GM19438 (cell line): Measurements from ENCODE around the gene HAO1.
A peak's percentile ranks its signal among the peaks of the same experiment; 100 is the strongest.

Source experiments
- ATAC-seq: cut with Tn5 transposase; IDR thresholded peaks from one replicate; pipeline ENCODE4 v1.9.1; 2021; ENCODE audit warnings: low read depth; ENCODE audit not compliant: unreplicated experiment

HAO1 gene

GRCh38 chr20:7930343-7930742 is 9.9 kb downstream of the HAO1 start:
- ATAC-seq: no peak

- ATAC-seq: no peak
Measured at GRCh38 chr20:7926767-7927166, 13.5 kb downstream of the HAO1 start.

- ATAC-seq: no peak
Measured at GRCh38 chr20:7926323-7926722, 13.9 kb downstream of the HAO1 start.

GRCh38 chr20:7924692-7925091 is 15.6 kb downstream of the HAO1 start:
- ATAC-seq: no peak

GRCh38 chr20:7916648-7917047 is 23.6 kb downstream of the HAO1 start:
- no peak for ATAC-seq

GRCh38 chr20:7912551-7912950 is 27.7 kb downstream of the HAO1 start:
- no peak for ATAC-seq

- ATAC-seq: no peak
Measured at GRCh38 chr20:7911586-7912330, 28.5 kb downstream of the HAO1 start.

GRCh38 chr20:7908905-7909304 is 31.4 kb downstream of the HAO1 start:
- no peak for ATAC-seq

- ATAC-seq: no peak
Measured at GRCh38 chr20:7903429-7903828, 36.8 kb downstream of the HAO1 start.

GRCh38 chr20:7902879-7903278 is 37.4 kb downstream of the HAO1 start:
- ATAC-seq: no peak

- ATAC-seq: no peak
Measured at GRCh38 chr20:7897781-7898364, 42.4 kb downstream of the HAO1 start.

GRCh38 chr20:7893014-7893730 is 47.1 kb downstream of the HAO1 start:
- ATAC-seq: no peak

GRCh38 chr20:7891705-7892104 is 48.6 kb downstream of the HAO1 start:
- no peak for ATAC-seq

GRCh38 chr20:7889736-7890135 is 50.5 kb downstream of the HAO1 start:
- no peak for ATAC-seq

- no peak for ATAC-seq
Measured at GRCh38 chr20:7883741-7884140, 56.5 kb downstream of the HAO1 start.

GRCh38 chr20:7883309-7883708 is 56.9 kb downstream of the HAO1 start:
- ATAC-seq: no peak

GRCh38 chr20:7882076-7882475 is 58.2 kb downstream of the HAO1 start:
- ATAC-seq: no peak

- ATAC-seq: no peak
Measured at GRCh38 chr20:7881551-7881950, 58.7 kb downstream of the HAO1 start.

GRCh38 chr20:7879883-7880282 is 60.4 kb downstream of the HAO1 start:
- peak; percentile 89 for ATAC-seq

GRCh38 chr20:7868108-7868507 is 72.2 kb downstream of the HAO1 start:
- no peak for ATAC-seq

GRCh38 chr20:7866285-7866684 is 74.0 kb downstream of the HAO1 start:
- no peak for ATAC-seq

- ATAC-seq: no peak
Measured at GRCh38 chr20:7859356-7859802, 80.9 kb downstream of the HAO1 start.
